NCI-H82 treated with DMSO at 0.1 percent for 48 hours (cell line): Measurements from ENCODE around the gene SERP2.

Source experiments
- DNase-seq: peaks from one replicate; lab custom pipeline; 2025; ENCODE audit not compliant: unreplicated experiment; lab: John Stamatoyannopoulos, UW

SERP2 gene

DNA sequence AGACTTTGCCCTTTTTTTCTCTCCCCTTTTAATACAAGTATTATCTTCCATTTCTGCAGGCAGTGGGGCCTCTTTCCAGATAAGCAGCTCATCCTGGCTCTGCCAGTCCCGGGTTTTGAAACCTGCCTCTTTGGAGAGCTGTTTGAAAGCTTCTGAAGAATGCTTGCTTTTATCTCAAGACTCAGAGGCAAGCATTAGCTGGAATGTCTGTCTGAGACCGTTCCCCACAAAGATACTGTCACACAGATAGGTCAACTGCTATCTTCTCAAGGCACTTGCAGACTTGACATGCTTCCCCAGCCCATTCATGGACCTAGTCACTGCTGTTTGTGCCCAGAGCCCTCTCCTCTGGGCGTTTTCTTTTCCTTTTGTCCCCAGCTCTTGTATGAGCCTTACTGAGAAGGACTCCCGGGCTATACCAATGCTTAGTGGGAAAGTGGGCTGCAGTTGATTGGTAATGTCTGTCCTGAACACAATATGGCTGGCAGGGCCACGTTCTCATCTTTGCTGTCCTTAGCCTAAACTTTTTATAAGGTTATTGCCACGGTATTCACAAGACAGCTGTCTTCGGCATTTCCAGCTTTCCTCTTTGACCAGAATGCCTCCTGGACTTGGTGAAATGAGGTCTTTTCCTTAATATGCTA lies 13.4 kb downstream of the SERP2 start:
- DNase-seq, result no peak

DNA sequence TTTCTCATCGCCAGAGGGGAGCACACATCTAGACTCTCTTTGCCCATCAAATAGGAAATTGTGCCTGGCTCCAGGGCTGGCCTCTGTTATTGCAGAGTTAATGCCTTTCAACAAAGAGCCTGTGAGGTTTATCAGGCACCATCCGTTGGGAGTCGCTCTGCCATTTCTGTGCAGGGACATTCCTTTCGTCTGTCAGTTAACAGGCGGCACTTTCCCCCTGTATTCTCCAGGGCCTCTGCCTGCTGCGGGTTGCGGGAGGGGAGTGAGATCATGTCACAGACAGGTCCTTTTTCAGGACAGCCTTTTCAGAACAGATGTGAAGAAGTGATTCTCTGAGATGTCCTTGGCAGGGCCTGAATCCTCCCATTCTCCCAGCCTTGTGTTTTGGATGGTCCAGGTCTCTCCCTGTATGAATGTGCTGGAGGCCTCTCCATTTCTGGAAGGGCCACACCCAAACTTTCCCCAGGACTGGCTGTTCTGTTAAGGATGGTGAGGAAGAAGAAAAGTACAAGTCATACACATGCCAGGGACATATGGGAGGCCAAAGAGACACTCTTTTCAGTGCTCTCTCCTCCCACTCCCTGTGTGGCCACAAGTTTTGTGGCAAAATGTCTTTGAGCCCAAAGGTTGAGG lies 14.9 kb downstream of the SERP2 start:
- no peak for DNase-seq

DNA sequence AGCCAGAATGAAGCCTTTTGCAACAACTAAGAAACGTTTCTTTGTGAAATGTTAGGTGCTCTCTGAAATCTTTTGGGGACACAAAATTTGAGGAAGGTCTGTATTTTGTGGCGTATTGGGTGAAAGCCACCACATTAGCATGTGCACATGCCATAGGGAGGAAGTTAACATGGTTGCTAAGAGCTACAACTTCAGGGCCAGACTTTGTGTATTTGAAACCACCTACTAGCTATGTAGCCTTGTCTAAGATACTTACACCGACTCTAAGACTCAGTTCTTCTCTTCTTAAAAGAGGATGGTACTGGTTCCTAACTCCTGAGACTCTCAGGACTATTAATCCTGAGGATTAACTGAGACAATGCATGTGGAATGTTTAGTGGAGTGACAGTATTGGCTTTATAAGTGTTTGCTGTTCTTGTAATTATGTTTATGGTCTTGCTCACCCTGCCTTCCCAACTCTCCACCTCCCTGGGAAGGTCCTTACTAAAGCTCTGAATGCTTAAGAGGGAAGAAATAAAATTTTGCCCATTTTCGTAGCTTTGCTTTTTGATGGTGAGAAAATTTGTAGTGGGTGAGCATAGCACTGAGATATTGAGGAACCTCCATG lies 15.5 kb downstream of the SERP2 start:
- DNase-seq, result no peak

DNA sequence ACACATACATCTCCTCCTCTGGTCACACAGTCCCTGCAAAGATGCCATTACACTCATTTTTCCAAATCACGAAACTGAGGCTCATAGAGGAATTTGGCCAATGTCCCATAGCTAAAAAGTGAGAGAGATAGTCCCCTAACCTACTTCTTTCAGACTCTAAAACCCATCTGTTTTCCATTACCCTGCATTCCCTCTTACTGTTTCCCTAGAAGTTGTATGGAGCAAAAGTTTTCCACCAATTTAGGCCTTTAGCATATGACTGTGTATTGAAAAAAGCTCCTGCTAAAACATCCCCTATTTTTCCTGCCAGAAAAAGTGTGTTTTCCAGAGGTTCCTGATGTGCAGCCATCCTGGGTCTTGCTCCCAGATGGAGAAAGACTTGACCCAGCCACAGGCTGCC lies 16.3 kb downstream of the SERP2 start:
- no peak for DNase-seq

DNA sequence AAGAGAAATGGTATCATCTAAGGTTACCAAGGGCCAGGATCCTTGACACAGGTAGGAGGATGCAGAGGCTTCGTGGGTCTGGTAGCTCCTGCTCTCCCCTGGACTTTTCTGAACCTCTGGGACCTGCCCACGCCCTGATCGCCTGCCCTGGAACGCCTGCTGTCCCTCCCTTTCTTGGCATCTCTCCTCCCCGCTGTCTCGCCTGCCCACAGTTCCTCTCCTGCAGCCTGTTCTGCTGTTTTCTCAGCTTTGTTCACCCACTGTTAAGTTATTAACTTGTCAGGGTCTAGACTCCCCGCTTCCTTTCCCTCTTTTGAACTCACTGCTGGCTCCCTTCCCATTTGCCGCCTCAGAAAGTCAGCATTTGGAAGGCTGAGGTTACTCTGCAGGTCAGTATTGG lies 19.8 kb downstream of the SERP2 start:
- DNase-seq, result no peak

DNA sequence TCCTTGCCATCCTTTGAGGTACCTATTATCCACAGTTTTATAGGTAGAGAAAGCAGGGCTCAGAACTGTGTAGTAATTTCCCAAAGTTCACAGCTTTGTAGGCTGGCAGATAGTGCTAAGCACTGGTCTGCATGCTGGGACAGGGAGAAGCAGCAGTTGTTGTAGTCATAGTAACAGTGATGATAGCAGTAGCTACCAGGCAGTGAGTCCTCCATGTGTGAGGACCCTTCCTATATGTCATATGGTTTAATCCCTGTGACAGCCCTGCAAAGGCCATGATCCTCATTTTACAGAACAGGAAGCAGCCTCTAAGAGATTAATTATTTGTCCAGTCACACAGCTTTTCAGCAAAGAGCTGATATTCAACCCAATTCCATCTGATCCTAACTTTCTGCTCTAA lies 21.0 kb downstream of the SERP2 start:
- DNase-seq, result no peak

DNA sequence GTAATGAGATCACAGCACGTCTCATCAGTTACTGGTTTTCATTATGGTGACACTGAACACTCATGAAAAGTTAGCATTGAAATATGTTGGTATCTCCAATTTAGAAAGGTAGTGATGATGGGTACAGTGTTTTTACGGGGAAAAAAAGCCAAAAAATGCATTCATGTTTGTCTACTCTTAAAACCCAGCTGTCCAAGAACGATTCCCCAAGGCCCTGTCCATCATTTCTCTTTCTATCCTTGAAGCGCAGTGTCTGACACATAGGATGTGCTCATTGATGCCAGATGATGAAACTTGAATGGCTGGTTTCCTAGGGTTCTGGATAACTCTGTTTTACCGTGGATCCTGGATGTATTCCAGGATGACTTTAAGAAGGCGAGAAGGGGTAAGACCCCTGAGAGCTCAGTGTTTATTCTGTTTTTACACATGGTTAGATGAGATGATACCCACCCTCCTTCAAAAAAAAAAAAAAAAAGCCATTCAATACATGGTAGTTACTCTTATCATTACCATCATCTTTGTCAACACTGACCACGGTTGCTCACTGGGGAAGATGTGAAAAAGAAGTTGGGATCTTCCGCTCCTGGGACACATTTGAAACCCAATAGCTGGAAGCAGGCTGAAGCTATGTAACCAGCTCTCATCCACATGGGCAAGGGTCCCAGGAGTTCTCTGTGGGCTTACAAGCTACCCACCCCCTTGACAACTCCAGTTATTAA lies 22.5 kb downstream of the SERP2 start:
- DNase-seq, result no peak

DNA sequence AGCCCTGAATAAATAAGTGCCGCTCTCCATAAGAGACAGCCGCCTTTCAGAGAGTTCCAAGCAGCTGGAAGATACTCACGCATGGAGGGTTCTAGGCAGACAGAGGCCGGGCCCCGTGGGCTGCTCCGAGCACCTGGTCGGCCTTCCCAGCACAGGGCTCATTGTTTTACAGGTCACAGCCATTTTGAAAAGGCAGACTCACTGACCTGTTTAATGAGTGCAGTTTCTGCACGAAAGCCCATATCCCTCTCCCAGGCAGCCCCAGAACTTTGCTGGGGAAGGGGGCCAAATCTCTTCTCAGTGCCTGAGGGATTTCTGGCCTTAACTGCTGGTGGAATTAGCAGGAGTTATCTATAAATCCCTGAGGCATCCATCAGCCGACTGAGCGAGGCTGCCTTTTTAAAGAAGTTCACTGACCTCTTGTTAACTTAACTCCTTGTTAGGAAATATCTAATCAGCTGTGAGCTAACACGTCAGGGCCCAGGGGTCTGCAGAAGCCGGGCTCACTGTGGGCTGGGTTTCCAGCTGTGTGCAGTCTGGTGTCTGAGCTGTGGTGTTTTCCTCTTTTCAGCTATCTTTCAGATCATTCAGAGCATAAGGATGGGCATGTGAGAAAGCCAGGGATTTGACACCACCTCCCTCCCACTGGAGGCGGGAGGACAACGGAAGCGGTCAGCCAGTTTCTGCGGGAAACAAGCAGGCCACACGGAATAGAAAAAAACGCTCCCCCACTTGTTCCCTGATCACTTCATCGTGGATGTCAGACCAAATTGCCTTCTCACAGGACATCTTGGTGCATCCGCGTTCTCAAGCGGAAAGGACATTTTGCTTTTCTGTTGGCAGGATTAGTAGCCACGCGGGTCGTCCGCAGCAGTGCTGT lies 23.3 kb downstream of the SERP2 start:
- peak; percentile 70 for DNase-seq

DNA sequence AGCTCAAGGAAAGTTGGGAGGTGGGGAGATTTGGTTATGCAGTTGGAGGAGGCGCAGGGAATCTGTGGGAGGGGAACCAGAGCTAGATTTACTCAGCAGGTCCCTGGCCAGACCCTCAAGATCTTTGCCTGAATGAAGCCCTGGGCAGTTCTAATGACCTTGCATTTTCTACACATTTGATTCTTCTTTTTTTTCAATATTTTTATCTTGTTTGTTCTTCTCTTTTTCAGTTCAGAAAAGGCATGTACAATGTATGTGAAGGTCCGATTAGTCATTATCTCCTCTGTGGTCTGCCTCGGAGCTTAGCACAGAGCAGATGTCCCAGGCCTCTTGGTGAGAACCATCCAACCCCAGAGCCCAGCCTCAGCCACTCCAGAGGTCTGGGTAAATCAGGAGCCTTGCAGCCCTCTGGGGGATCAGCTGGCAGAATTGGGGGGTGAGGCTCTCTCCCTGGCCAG lies 24.2 kb downstream of the SERP2 start:
- DNase-seq, result no peak

DNA sequence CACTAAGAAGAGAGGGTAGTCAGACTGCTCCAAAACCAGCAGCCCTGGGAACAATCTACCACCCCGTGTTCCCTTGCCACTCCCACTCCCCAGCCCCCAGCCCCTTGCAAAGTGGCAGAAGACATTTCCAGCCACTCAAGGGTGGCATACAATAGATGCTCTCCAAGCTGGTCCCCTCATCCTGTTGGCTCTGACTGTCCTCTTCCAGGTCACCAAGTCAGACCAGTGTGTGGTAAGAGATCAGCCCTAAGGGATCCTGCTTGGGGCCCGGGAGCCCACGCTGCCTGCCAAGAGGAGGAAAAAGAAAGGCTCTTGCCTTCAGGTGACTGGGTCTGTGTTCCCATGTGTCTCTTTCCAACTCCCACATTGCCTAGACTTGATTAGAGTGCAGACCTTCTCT lies 25.0 kb downstream of the SERP2 start:
- no peak for DNase-seq

DNA sequence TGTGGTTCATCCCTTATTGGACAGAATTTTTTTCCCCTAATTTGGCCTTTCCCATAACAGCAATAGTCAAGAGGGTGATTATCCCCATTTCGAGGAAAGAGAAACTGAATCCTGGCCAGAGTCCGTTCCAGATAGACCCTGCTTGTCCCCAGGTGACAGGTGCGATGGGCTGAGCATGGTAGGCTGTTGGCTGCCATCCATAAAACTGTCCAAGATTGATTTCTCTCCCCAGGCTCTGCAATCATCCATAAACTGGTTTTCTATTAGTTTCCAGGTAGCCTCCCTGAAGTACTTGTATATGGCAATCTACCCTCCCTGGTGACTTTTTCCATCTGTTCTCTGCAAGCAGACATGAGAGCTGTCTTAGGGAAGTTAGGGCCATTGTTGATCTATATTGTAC lies 25.4 kb downstream of the SERP2 start:
- no peak for DNase-seq

DNA sequence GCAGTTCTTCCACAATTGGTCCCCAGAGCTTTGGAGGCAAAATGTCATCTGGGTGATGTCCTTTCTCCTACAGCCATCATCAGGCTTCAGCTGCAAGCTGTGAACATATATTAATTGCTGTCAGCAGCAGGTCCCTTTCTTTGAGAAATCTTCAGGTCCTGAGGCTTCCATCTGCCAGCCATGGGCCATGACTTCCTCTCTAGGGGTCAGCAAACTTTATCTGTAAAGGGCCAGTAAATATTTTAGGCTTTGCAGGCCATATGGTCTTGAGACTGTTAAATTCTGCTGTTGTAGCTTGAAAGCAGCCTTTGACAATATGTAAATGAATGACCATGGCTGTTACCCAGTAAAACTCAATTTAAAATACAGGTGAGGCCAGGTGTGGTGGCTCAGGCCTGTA lies 27.1 kb downstream of the SERP2 start:
- DNase-seq, result no peak

DNA sequence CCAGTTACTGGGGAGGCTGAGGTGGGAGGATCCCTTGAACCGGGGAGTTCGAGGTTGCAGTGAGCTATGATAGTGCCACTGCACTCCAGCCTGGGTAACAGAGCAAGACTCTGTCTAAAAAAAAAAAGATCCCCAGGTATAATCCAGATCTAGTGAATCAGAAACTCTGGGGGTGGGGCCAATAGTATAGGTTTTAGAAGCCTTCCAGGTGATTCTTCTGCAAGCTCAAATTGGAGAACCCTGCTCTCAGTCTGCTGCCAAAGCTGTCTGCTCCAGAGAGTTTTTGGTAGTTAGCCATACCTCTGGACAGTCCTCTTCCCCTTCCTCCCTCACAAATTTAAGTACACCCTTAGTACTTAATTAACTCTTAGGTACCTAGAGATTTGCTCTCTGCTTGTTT lies 28.0 kb downstream of the SERP2 start:
- no peak for DNase-seq

DNA sequence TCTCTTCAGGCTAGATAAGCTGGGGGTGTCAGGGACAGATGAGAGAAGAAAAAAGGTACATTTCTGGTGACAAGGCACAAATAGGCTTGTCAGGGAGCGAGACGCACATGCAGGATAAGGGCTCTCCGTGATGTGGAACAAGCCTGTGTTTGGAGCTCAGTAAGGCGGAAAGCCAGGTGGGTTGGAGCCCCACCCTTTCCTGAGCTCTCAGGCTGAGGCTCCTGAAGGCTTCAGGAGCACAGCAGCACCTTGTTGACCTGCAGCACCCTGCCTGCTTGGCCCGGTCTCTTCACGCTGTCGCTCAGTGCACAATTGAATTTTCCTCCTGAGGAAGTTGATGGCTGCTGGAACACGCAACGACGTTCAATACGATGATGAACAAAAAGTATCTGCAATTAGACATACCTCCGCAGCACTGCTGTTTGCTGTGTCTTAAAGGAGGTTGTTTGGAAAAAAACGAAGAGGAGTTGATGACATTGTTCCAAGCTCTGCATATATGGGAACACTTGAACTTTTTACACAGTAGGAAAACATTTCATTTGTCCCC lies 29.3 kb downstream of the SERP2 start:
- no peak for DNase-seq

DNA sequence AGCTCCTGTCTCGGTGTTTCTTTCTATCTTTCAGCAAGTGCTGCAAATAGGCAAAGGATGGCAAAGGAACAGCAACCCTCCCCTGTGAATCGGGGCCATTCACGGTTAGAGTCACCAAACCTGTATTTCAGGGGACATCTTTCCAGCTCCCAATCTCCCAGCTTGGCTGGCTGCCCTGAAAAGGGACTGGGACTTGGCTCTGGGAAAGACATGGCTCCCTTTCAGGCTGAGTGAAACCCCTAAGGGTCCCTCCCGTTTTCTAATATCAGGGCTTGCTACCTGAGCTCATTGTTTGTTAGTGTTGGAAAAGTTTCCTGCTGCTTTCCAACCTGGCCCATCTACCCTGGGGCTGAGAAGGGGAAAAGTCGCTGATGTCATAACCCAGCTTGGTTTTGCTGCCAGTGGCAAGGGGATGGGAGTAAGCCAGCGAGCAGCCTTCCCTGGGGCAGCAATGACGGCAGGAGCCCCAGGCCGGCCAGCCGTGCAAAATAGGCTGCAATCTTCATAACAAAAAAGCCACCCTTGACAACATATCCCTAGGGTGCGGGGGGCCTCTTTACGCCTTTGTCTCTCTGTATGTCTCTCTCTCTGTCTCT lies 29.9 kb downstream of the SERP2 start:
- DNase-seq, result no peak

DNA sequence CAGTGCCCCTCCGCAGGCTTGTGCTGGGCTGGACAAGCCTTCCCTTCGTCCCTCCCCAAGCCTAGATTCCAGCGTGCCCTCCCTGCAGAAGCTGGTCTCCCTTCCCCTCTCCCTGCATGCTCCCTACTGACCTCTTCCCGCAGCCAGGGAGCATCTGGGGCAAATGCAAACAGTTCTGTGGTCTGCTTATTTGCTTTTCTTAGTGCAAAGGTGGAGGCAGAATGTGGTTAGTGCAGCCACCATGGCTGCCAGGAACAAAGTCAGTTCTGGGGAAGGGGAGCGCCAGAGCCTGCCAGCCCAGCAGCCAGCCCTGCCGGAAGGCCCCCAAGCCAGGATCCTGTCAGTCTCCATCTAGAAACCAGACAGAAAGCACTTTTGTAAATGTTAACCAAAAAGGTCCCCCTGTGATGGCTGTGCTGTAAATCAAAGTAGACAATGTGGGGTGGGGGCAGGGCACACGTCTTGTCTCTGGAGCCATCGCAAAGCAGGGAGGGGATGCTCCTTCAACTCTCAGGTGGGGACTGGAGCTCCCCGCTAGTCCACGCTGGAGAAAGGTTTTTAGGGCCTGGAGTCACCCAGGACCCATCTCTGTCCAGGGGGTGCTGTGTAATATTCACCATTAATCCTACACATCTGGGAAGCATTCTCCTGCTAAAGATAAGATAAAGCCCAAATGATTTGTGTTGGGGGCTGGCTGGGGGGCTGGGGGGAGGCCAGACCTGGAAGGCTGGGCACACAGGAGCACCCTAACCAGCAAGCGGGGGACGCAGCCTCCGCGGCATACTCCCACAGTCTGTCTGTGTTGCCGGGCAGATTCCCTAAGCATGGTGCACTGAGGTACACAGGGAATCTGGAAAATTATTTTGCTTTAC lies 30.9 kb downstream of the SERP2 start:
- no peak for DNase-seq

DNA sequence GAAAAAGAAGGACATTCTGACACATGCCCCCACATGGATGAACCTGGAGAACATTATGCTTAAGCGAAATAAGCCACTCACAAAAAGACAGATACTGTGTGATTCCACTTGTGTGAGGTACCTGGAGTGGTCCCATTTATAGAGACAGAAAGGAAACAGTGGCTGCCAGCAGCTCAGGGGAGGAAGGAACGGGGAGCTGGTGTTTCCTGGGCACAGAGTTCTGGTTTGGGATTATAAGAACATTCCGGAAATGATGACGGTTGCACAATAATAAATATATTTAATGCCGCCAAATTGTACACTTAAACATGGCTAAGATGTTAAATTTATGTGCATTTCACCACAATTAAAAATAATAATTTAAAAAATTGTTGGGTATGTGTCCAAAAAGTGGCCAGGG lies 33.0 kb downstream of the SERP2 start:
- DNase-seq, result no peak

DNA sequence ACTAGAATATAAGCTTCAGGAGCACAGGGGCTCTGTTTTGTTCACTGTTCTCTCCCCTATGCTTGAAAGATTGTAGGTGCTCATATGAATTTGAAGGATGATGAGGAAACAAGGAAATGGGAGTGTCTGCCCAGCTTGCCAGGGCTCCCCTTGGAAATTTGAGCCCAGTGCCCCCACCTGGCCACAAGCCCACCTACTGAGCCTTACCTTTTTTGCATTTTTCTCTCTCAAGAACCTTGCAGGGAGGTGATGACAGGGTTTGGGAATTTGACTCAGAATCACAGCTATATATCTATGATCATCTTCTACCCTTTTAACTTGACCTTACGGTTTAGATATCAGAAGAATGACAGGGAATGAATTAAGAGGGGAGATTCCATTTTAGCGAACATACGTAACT lies 33.8 kb downstream of the SERP2 start:
- DNase-seq, result no peak

DNA sequence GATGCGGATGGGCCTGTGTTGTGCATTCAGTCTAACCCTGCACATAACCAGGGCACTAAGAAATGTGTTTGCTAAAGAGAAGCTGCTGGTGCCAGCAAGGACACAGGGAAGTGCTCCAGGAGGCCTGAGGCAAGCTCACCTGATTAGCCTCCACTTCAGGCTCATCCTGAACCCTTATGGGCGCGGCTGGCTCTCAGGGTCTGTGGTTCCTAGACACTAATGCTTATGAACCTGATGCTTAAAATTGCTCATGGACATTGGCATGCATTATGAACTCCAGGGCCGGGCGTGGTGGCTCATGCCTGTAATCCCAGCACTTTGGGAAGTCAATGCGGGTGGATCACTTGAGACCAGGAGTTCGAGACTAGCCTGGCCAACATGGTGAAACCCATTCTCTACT lies 34.3 kb downstream of the SERP2 start:
- DNase-seq, result no peak
